ENCODE results near the gene GSAP.
"Not testable (repeated sequence)": the region's sequence is repeated elsewhere in the genome, so short reads cannot be mapped to it uniquely, and the experiment has no call there.

GSAP gene

GRCh38 chr7:77415823-77416620 is at the start of gene GSAP:
GSAP (minus strand) TSS chr7:77416349; CDS start chr7:77416321, 28 bp downstream.
- no peak for DNase-seq (ENCODE audit: low read depth)
- TF ChIP-seq CTCF (IDR thresholded peaks at IDR 0.05; ENCODE audit: low read length, missing control alignments) = no peak
- peak within 1 kb of the TSS; percentile 59 for H3K4me3 ChIP-seq (replicated peaks; ENCODE audit: low read depth, low read length)

GRCh38 chr7:77465256-77465655 is 49.1 kb upstream of the GSAP start:
- no peak overlapping the region for H3K4me3 ChIP-seq (replicated peaks; ENCODE audit: low read depth, low read length)
- TF ChIP-seq CTCF (IDR thresholded peaks at IDR 0.05; ENCODE audit: low read length, missing control alignments) = no peak
- DNase-seq (ENCODE audit: low read depth) = no peak

- DNase-seq (ENCODE audit: low read depth) = no peak
- TF ChIP-seq CTCF (IDR thresholded peaks at IDR 0.05; ENCODE audit: low read length, missing control alignments) = no peak
- no peak overlapping the region for H3K4me3 ChIP-seq (replicated peaks; ENCODE audit: low read depth, low read length)
Measured at GRCh38 chr7:77464589-77464988, 48.4 kb upstream of the GSAP start.

GRCh38 chr7:77463632-77464031 is 47.5 kb upstream of the GSAP start:
- DNase-seq (ENCODE audit: low read depth) = peak; percentile 36
- not testable (repeated sequence) for H3K4me3 ChIP-seq (replicated peaks; ENCODE audit: low read depth, low read length)

GRCh38 chr7:77461842-77462241 is 45.7 kb upstream of the GSAP start:
- no peak for DNase-seq (ENCODE audit: low read depth)
- TF ChIP-seq CTCF (IDR thresholded peaks at IDR 0.05; ENCODE audit: low read length, missing control alignments) = no peak
- no peak overlapping the region for H3K4me3 ChIP-seq (replicated peaks; ENCODE audit: low read depth, low read length)

- no peak for TF ChIP-seq CTCF (IDR thresholded peaks at IDR 0.05; ENCODE audit: low read length, missing control alignments)
- H3K4me3 ChIP-seq (replicated peaks; ENCODE audit: low read depth, low read length) = no peak overlapping the region
- no peak for DNase-seq (ENCODE audit: low read depth)
Measured at GRCh38 chr7:77461246-77461645, 45.1 kb upstream of the GSAP start.

GRCh38 chr7:77460057-77460486 is 43.9 kb upstream of the GSAP start:
- DNase-seq (ENCODE audit: low read depth) = no peak
- H3K4me3 ChIP-seq (replicated peaks; ENCODE audit: low read depth, low read length) = no peak overlapping the region
- peak; percentile 15 for TF ChIP-seq CTCF (IDR thresholded peaks at IDR 0.05; ENCODE audit: low read length, missing control alignments)
